ENCODE measurements around the gene SLC35F6. TPM values are rescaled to one million over a fixed set of nuclear protein-coding genes. Genes with fewer than 3 reads are reported as not detected.

Gene SLC35F6
- total and polyA plus RNA-seq, 2 donors (not counting 3 experiments of a cell fraction or from before 2014, with no cell fraction given), result 34.6 to 39.8 TPM

Other genes with a start within 250 kb of the SLC35F6 start
- not detected in 2 replicates for gene CIB4, start 122.9 kb upstream of the SLC35F6 start, total RNA-seq
- not detected in 2 replicates for gene CIB4, start 122.9 kb upstream of the SLC35F6 start, polyA plus RNA-seq
- not detected in 2 replicates for gene KCNK3, start 71.6 kb upstream of the SLC35F6 start, total RNA-seq
- gene KCNK3, start 71.6 kb upstream of the SLC35F6 start, polyA plus RNA-seq, result 0.03 TPM in 1 of 2 replicates, not detected in the other
- gene CENPA, start 21.8 kb downstream of the SLC35F6 start, total RNA-seq, result 33.1 and 34.1 TPM in 2 replicates
- gene CENPA, start 21.8 kb downstream of the SLC35F6 start, polyA plus RNA-seq, result 18.6 and 22.0 TPM in 2 replicates
- not detected in 2 replicates for gene DPYSL5, start 83.8 kb downstream of the SLC35F6 start, total RNA-seq
- gene DPYSL5, start 83.8 kb downstream of the SLC35F6 start, polyA plus RNA-seq, result not detected in 2 replicates
- 5.0 and 6.1 TPM in 2 replicates for gene MAPRE3, start 206.4 kb downstream of the SLC35F6 start, total RNA-seq
- 4.4 and 6.7 TPM in 2 replicates for gene MAPRE3, start 206.4 kb downstream of the SLC35F6 start, polyA plus RNA-seq

Data from endothelial cell of umbilical vein (primary cell).